ENCODE measurements around the gene RABEP2. TPM values are rescaled to one million over a fixed set of nuclear protein-coding genes. Genes with fewer than 3 reads are reported as not detected.
A peak's percentile ranks its signal among the peaks of the same experiment; 100 is the strongest.
"Not testable (repeated sequence)": the region's sequence is repeated elsewhere in the genome, so short reads cannot be mapped to it uniquely, and the experiment has no call there.

Gene RABEP2
- total and polyA plus RNA-seq, 8 donors: 11.5 to 66.1 (median 15.4) TPM

- intact Hi-C loops (cut with DNase I): no loop called here
- FAIRE-seq (no peak), DNase-seq (no peak), ATAC-seq (no peak)
- Histone ChIP-seq H3K9me3 (no peaks in the 10 kb centered on the region), H3K27ac (no peak overlapping the region), H3K4me1 (peaks cover 0 to 3% (median 0%) of the 10 kb centered on the region in 3 donors), H3K4me3 (no peak overlapping the region), H3K27me3 (no peaks in the 10 kb centered on the region), H3K36me3 (peaks cover 0 to 12% (median 4%) of the 10 kb centered on the region in 3 donors)
- TF ChIP-seq, protein P1, sequence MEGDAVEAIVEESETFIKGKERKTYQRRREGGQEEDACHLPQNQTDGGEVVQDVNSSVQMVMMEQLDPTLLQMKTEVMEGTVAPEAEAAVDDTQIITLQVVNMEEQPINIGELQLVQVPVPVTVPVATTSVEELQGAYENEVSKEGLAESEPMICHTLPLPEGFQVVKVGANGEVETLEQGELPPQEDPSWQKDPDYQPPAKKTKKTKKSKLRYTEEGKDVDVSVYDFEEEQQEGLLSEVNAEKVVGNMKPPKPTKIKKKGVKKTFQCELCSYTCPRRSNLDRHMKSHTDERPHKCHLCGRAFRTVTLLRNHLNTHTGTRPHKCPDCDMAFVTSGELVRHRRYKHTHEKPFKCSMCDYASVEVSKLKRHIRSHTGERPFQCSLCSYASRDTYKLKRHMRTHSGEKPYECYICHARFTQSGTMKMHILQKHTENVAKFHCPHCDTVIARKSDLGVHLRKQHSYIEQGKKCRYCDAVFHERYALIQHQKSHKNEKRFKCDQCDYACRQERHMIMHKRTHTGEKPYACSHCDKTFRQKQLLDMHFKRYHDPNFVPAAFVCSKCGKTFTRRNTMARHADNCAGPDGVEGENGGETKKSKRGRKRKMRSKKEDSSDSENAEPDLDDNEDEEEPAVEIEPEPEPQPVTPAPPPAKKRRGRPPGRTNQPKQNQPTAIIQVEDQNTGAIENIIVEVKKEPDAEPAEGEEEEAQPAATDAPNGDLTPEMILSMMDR (IDR thresholded peaks at IDR 0.05): no peak
- WGBS, 2 donors: 94 to 98% methylated on average over 6 of the region's 6 CpGs
Observed at GRCh38 chr16:28874406-28874805, 50.6 kb downstream of the RABEP2 start.

GRCh38 chr16:28873543-28874201, 51.4 kb downstream of the RABEP2 start:
- Histone ChIP-seq H3K27ac (no peak overlapping the region), H3K4me3 (no peak overlapping the region), H3K36me3 (peaks cover 0 to 19% (median 11%) of the 10 kb centered on the region in 3 donors), H3K9me3 (no peaks in the 10 kb centered on the region), H3K27me3 (no peaks in the 10 kb centered on the region), H3K4me1 (no peaks in the 10 kb centered on the region)
- DNase-seq (peak in 1 of 6 donors; percentile 70), ATAC-seq (peak; percentile 55 to 79 (median 60)), FAIRE-seq (no peak)
- WGBS, 2 donors: 82 to 84% methylated on average over 18 of the region's 18 CpGs
- intact Hi-C loops (cut with DNase I): no loop called here
- TF ChIP-seq, protein P1 (IDR thresholded peaks at IDR 0.05): peak; percentile 41 to 56 (median 48)

- no peak overlapping the region for H3K4me3 ChIP-seq
- no peaks in the 10 kb centered on the region for H3K9me3 ChIP-seq
- H3K27me3 ChIP-seq: no peaks in the 10 kb centered on the region
- peaks cover 0 to 26% (median 11%) of the 10 kb centered on the region in 3 donors for H3K36me3 ChIP-seq
- no peaks in the 10 kb centered on the region for H3K4me1 ChIP-seq
- TF ChIP-seq, protein P1 (IDR thresholded peaks at IDR 0.05): no peak
- FAIRE-seq: no peak
- 84 to 88% methylated on average over 11 to 15 of the region's 15 CpGs for WGBS, 2 donors
- no peak for ATAC-seq
- intact Hi-C loops (cut with DNase I): no loop called here
- no peak overlapping the region for H3K27ac ChIP-seq
- DNase-seq: no peak
Observed at GRCh38 chr16:28872952-28873351, 52.1 kb downstream of the RABEP2 start.

DNA sequence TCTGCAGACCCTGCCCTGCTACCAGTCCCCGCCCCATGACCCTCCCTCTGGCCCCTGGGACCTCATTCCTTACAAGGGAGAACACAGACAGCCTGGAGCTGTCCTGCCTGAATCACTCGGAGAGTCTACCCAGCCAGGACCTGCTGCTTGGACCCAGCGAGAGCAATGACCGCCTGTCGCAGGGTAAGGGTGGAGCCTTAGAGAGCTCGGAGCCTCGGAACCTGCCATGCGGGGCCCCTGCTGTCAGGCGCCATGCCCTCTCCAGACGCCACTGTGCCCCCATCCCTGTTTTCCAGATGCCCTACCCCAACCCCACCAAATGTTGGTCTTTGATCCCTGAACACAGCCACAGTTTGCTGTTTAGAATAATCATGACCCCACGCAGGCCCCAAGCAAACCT, 55.8 kb downstream of the RABEP2 start:
- no peak overlapping the region for H3K4me3 ChIP-seq
- H3K27me3 ChIP-seq: no peaks in the 10 kb centered on the region
- DNase-seq (no peak), ATAC-seq (no peak), FAIRE-seq (no peak)
- TF ChIP-seq, protein P1 (IDR thresholded peaks at IDR 0.05): no peak
- H3K36me3 ChIP-seq: peaks cover 0 to 26% (median 19%) of the 10 kb centered on the region in 3 donors
- H3K4me1 ChIP-seq: peaks cover 0 to 6% (median 0%) of the 10 kb centered on the region in 3 donors
- WGBS, 2 donors: 94 to 97% methylated on average over 11 of the region's 11 CpGs
- H3K27ac ChIP-seq: no peak overlapping the region
- intact Hi-C loops (cut with DNase I): loop anchor here in 2 of 3 donors (5.0 to 10.0 kb wide), 2 partner anchors 46 to 73 kb away; no protein-coding TSS in a partner anchor
- H3K9me3 ChIP-seq: no peaks in the 10 kb centered on the region

GRCh38 chr16:28867646-28868045, 57.4 kb downstream of the RABEP2 start:
- not testable (repeated sequence) for ATAC-seq, H3K27ac ChIP-seq, DNase-seq, H3K9me3 ChIP-seq, H3K27me3 ChIP-seq, H3K4me3 ChIP-seq, FAIRE-seq, H3K4me1 ChIP-seq
- peaks cover 0 to 26% (median 19%) of the 10 kb centered on the region in 3 donors for H3K36me3 ChIP-seq
- intact Hi-C loops (cut with DNase I): loop anchor here in 2 of 3 donors (5.0 to 10.0 kb wide), 2 partner anchors 47 to 75 kb away; no protein-coding TSS in a partner anchor
- WGBS, 2 donors: 89 to 92% methylated on average over 9 of the region's 9 CpGs
